ENCODE measurements around the gene TRIO. TPM values are rescaled to one million over a fixed set of nuclear protein-coding genes. Genes with fewer than 3 reads are reported as not detected.

The TRIO gene
- total RNA-seq, 4 donors from 2014 or later = 290 to 370 (median 346) TPM

DNA sequence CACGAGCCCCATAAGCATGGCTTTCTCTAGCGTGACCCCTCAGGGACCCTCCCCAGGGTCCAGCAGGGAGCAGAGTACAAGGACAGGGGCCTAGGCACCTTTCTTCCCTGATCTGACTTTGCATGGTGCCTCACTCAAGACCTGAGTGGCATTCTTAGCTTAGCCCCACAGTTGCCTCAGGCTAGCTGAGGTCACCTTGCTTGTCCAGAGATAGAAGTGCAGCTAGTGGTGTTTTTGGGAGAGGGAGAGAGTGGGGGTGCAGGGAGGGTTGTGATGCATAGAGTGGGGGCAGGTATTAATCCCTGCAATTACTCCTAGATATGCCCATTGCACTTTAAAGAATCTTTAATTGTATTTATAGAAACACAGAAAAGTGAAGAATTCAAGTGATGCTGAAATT, 8.4 kb upstream of the TRIO start:
- 81 to 96% methylated on average over 2 of the region's 2 CpGs for WGBS, 2 donors
- H3K4me1 ChIP-seq = no peaks in the 10 kb centered on the region
- no peak overlapping the region for H3K4me3 ChIP-seq
- no peaks in the 10 kb centered on the region for H3K27me3 ChIP-seq
- no peaks in the 10 kb centered on the region for H3K9me3 ChIP-seq
- no peaks in the 10 kb centered on the region for H3K36me3 ChIP-seq
- DNase-seq (ENCODE audit: low spot score in 2 of 2) = no peak
- no peak overlapping the region for H3K27ac ChIP-seq
- TF ChIP-seq EP300 (IDR thresholded peaks at IDR 0.05) = no peak
- no peak for TF ChIP-seq POLR2A (IDR thresholded peaks at IDR 0.05)
- TF ChIP-seq, protein P1, sequence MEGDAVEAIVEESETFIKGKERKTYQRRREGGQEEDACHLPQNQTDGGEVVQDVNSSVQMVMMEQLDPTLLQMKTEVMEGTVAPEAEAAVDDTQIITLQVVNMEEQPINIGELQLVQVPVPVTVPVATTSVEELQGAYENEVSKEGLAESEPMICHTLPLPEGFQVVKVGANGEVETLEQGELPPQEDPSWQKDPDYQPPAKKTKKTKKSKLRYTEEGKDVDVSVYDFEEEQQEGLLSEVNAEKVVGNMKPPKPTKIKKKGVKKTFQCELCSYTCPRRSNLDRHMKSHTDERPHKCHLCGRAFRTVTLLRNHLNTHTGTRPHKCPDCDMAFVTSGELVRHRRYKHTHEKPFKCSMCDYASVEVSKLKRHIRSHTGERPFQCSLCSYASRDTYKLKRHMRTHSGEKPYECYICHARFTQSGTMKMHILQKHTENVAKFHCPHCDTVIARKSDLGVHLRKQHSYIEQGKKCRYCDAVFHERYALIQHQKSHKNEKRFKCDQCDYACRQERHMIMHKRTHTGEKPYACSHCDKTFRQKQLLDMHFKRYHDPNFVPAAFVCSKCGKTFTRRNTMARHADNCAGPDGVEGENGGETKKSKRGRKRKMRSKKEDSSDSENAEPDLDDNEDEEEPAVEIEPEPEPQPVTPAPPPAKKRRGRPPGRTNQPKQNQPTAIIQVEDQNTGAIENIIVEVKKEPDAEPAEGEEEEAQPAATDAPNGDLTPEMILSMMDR (IDR thresholded peaks at IDR 0.05) = no peak

DNA sequence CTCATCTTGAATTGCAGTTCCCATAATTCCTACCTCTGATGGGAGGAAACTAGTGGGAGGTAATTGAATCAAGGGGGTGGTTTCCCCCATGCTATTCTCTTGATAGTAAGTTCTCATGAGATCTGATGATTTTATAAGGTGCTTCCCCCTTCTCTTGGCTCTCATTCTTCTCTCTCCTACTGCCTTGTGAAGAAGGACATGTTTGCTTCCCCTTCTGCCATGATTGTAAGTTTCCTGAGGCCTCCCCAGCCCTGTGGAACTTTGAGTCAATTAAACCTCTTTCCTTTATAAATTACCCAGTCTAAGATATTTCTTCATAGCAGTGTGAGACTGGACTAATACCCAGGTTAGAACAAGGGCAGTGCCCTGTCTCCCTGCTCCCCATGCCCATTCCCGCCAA, 7.5 kb upstream of the TRIO start:
- no peaks in the 10 kb centered on the region for H3K36me3 ChIP-seq
- H3K27ac ChIP-seq = no peak overlapping the region
- no peaks in the 10 kb centered on the region for H3K9me3 ChIP-seq
- H3K4me3 ChIP-seq = no peak overlapping the region
- no peak for TF ChIP-seq EP300 (IDR thresholded peaks at IDR 0.05)
- no peak for TF ChIP-seq POLR2A (IDR thresholded peaks at IDR 0.05)
- TF ChIP-seq, protein P1 (IDR thresholded peaks at IDR 0.05) = no peak
- no peaks in the 10 kb centered on the region for H3K4me1 ChIP-seq
- no peak for DNase-seq (ENCODE audit: low spot score in 2 of 2)
- 91 to 95% methylated on average over 1 of the region's 1 CpG for WGBS, 2 donors
- no peaks in the 10 kb centered on the region for H3K27me3 ChIP-seq

DNA sequence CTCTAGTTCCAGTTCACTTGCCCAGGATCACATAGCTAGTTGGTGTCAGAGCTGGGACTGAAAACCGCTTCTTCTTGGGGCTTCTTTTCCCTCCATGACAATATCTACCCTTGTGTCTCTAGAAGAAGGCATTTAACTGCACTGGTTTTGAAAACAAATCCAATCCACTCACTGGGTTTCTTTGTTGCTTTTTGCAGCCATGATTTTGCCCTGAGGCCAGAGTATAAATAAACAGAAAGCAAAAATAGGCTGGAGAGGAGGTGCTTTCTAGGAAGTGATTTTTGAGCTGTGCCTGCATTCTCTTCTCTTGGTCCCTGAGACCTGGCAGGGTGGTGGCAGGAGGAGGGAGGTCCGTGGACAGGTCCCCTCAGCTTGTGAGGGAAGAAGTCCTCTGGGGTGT, 6.9 kb upstream of the TRIO start:
- H3K4me3 ChIP-seq = no peak overlapping the region
- WGBS, 2 donors = 53 to 60% methylated on average over 2 of the region's 2 CpGs
- DNase-seq (ENCODE audit: low spot score in 2 of 2) = no peak
- TF ChIP-seq, protein P1 (IDR thresholded peaks at IDR 0.05) = no peak
- no peak for TF ChIP-seq POLR2A (IDR thresholded peaks at IDR 0.05)
- no peak for TF ChIP-seq EP300 (IDR thresholded peaks at IDR 0.05)
- no peaks in the 10 kb centered on the region for H3K36me3 ChIP-seq
- H3K4me1 ChIP-seq = no peaks in the 10 kb centered on the region
- no peak overlapping the region for H3K27ac ChIP-seq
- no peaks in the 10 kb centered on the region for H3K9me3 ChIP-seq
- no peaks in the 10 kb centered on the region for H3K27me3 ChIP-seq

DNA sequence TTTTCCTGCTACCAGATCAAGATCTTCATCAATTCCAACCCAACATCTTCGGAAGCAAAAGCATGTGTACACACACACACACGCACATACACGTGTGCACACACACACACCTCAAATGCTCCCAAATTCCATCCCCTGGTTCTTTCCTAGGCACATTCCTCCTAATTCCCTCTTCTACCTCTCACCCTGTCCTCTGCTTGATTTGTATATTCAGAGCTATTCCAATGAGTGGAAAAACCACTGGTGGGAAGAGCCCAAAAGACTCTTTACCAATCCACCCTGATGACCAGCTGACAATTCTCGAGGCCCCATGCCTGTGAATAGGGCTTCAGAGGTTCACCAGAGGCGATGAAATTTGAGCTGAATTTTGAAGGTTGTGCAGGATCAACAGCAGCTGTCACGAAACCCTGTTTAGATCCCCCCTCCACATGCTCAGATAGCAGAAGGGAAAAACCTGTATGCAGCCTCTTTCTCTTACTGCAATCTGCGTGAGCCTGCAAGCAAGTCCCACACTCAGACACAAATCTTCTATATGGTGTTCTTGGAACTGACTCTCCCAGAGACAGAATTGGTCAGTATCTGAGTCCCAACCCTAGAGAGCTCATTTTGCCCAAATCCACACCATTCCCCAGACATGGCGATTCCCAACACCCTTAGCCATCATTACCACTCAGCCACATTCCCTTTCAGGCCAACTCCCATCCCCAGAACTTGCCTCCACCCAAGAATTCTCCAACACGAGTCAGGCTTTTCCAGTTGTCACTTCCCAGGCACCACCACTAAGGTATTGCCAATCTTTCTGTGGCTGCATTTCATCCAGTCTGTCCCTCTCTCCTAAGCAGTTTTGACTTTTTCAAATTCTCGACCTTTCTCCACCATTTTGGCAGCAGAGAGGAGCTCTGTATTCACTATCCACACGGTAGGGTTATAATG, 4.3 kb upstream of the TRIO start:
- Histone ChIP-seq H3K27me3 (no peaks in the 10 kb centered on the region), H3K27ac (no peak overlapping the region), H3K36me3 (no peaks in the 10 kb centered on the region), H3K4me3 (no peak overlapping the region), H3K4me1 (peaks cover 0 to 10% (median 0%) of the 10 kb centered on the region in 4 donors), H3K9me3 (no peaks in the 10 kb centered on the region)
- no peak for DNase-seq (ENCODE audit: low spot score in 2 of 2)
- TF ChIP-seq, protein P1 (IDR thresholded peaks at IDR 0.05) = no peak
- TF ChIP-seq POLR2A (IDR thresholded peaks at IDR 0.05) (no peak), EP300 (IDR thresholded peaks at IDR 0.05) (no peak)
- 78 to 84% methylated on average over 11 of the region's 11 CpGs for WGBS, 2 donors

DNA sequence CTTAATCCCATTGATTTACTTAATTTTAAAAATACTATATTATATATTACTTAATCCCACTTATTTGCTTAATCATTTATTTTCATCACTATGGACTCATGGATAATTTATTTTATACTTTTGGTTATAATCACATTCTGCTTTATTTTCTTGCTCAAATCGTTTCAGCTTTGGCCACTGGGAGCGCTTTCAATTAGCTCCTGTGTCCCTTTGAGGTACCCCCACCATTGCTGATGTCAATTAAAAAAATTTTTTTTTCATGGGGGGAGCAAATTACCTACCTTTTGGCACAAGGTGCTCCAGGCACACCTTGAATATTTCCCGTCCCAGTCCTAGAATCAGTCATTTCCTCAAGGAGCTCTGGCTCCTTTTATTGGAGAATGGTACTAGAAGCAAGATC, 1.4 kb upstream of the TRIO start:
- 82 to 90% methylated on average over 3 of the region's 3 CpGs for WGBS, 2 donors
- peaks cover 0 to 27% (median 12%) of the 10 kb centered on the region in 4 donors for H3K4me1 ChIP-seq
- H3K27ac ChIP-seq = no peak overlapping the region
- no peaks in the 10 kb centered on the region for H3K27me3 ChIP-seq
- no peaks in the 10 kb centered on the region for H3K9me3 ChIP-seq
- H3K36me3 ChIP-seq = no peaks in the 10 kb centered on the region
- TF ChIP-seq EP300 (IDR thresholded peaks at IDR 0.05) (no peak), POLR2A (IDR thresholded peaks at IDR 0.05) (no peak)
- TF ChIP-seq, protein P1 (IDR thresholded peaks at IDR 0.05) = no peak
- no peak for DNase-seq (ENCODE audit: low spot score in 2 of 2)
- H3K4me3 ChIP-seq = no peak overlapping the region
